Urinary bladder (tissue), 4 donors: ENCODE measurements around the gene LHX2. TPM values are rescaled to one million over a fixed set of nuclear protein-coding genes. Genes with fewer than 3 reads are reported as not detected.

Experiments used
- DNase-seq: peaks from one replicate; pipeline ENCODE4 v3.0.0-alpha.2; 2015; ENCODE audit errors: extremely low spot score
- H3K27ac ChIP-seq: one replicate; pipeline ENCODE4 v1.5.1; 2013; ENCODE audit warnings: low read depth, mild to moderate bottlenecking, moderate library complexity
- H3K36me3 ChIP-seq: one replicate; pipeline ENCODE4 v1.6.1; 2013; ENCODE audit warnings: mild to moderate bottlenecking, moderate library complexity; ENCODE audit not compliant: insufficient read depth
- H3K4me1 ChIP-seq: one replicate; pipeline ENCODE4 v1.6.1; 2013; ENCODE audit warnings: mild to moderate bottlenecking, moderate library complexity; ENCODE audit not compliant: insufficient read depth
- H3K4me3 ChIP-seq: one replicate; pipeline ENCODE4 v1.5.1; 2013; ENCODE audit warnings: low read depth, low read length
- WGBS: extraction: QIAGEN DNeasy Blood & Tissue Kit; methylation state at CpG from one replicate; pipeline ENCODE4 v1.1.7; 2013; 5-methylcytosine and 5-hydroxymethylcytosine counted together
- polyA plus RNA-seq: library from polyadenylated mRNA; stranded (reverse); fragments of 200-250 nt; gene quantifications from one replicate; pipeline ENCODE4 v1.2.3, GENCODE V29; 2013
- total RNA-seq: library from RNA; depleted of rRNA; stranded (reverse); fragments of >200 nt; gene quantifications from one replicate; pipeline ENCODE4 v1.2.3, GENCODE V29; 2014
- donor health status: healthy with polysubstance abuse.
- donor health status: healthy.

The LHX2 gene
- total and polyA plus RNA-seq, 2 donors: not detected

- Histone ChIP-seq H3K4me3 (no peak overlapping the region), H3K36me3 (no peaks in the 10 kb centered on the region), H3K4me1 (peaks cover 1% of the 10 kb centered on the region), H3K27ac (no peak overlapping the region)
- no peak for DNase-seq
- 3% methylated on average over 4 of the region's 4 CpGs for WGBS
Observed at GRCh38 chr9:124003636-124004349, 7.8 kb upstream of the LHX2 start.

GRCh38 chr9:124004593-124004992, 7.0 kb upstream of the LHX2 start:
- DNase-seq: no peak

GRCh38 chr9:124005029-124005771, 6.4 kb upstream of the LHX2 start:
- Histone ChIP-seq H3K27ac (no peak overlapping the region), H3K4me1 (no peaks in the 10 kb centered on the region), H3K4me3 (no peak overlapping the region), H3K36me3 (no peaks in the 10 kb centered on the region)
- no peak for DNase-seq
- WGBS: 10% methylated on average over 4 of the region's 4 CpGs

More at GRCh38 chr9:124004593-124004992, 7.0 kb upstream of the LHX2 start:
- peaks cover 1% of the 10 kb centered on the region for H3K4me1 ChIP-seq
- WGBS: 6% methylated on average over 4 of the region's 4 CpGs
- H3K36me3 ChIP-seq: no peaks in the 10 kb centered on the region
- H3K27ac ChIP-seq: no peak overlapping the region
- no peak overlapping the region for H3K4me3 ChIP-seq

- Histone ChIP-seq H3K4me3 (no peak overlapping the region), H3K4me1 (no peaks in the 10 kb centered on the region), H3K36me3 (no peaks in the 10 kb centered on the region), H3K27ac (no peak overlapping the region)
- WGBS: 6% methylated on average over 13 of the region's 13 CpGs
- DNase-seq: no peak
Observed at GRCh38 chr9:124006448-124007361, 4.9 kb upstream of the LHX2 start.

DNA sequence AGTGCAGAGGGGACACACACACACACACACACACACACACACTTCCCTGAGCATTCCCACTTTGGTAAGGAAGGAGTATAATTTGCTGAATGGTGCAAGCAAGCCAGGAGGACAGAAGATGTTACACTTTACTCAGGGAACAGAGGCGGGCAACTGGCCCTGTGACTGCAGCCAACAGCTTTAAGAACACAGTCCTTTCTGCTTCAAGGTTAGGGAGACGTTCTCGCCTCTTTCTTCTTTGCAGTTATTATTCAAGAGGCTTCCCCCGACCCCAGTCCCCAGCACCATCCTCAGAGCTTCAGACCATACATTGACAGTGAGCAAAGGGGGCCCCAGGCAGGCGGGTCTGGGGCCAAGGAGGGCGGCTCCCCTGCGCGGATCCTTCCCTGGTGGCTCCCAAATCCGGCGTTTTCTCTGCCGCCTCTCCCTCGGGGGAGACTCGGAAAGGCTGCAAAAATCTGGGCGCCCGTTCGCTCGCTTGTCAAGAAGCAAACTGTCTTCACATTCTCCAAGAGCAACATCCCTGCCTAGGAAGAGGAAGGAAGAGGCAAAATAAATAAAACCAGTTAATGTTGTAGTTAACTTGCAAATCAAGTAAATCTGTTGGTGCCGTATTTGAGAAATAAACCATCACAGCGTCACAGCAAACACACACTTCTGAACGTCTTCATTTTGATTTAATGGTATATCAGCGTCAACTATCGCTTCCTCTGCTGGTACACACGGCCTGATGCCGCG, 3.8 kb upstream of the LHX2 start:
- Histone ChIP-seq H3K4me3 (no peak overlapping the region), H3K36me3 (no peaks in the 10 kb centered on the region), H3K4me1 (no peaks in the 10 kb centered on the region), H3K27ac (no peak overlapping the region)
- WGBS: 5% methylated on average over 25 of the region's 25 CpGs
- DNase-seq: no peak

DNA sequence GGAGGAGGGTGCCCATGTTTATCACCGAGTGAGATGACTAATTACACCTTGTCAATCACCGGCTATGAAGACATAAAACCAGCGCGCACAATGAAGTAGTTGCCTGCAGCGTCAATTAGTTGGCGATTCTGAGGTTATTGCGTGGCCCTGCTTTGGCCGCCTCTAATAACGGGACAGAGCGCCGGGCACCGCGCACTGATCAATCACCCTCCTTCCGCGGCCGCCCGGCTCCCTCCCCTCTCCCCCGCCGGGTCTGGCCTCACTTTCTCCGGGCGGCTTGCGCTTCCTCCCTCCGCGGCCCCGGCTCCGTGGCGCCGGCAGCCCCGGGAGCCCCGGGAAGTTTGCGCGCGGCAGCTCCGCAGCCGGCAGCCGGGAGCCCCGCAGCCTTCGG, 3.3 kb upstream of the LHX2 start:
- no peaks in the 10 kb centered on the region for H3K36me3 ChIP-seq
- no peaks in the 10 kb centered on the region for H3K4me1 ChIP-seq
- H3K4me3 ChIP-seq: no peak overlapping the region
- no peak overlapping the region for H3K27ac ChIP-seq
- no peak for DNase-seq
- WGBS: 2% methylated on average over 38 of the region's 38 CpGs

DNA sequence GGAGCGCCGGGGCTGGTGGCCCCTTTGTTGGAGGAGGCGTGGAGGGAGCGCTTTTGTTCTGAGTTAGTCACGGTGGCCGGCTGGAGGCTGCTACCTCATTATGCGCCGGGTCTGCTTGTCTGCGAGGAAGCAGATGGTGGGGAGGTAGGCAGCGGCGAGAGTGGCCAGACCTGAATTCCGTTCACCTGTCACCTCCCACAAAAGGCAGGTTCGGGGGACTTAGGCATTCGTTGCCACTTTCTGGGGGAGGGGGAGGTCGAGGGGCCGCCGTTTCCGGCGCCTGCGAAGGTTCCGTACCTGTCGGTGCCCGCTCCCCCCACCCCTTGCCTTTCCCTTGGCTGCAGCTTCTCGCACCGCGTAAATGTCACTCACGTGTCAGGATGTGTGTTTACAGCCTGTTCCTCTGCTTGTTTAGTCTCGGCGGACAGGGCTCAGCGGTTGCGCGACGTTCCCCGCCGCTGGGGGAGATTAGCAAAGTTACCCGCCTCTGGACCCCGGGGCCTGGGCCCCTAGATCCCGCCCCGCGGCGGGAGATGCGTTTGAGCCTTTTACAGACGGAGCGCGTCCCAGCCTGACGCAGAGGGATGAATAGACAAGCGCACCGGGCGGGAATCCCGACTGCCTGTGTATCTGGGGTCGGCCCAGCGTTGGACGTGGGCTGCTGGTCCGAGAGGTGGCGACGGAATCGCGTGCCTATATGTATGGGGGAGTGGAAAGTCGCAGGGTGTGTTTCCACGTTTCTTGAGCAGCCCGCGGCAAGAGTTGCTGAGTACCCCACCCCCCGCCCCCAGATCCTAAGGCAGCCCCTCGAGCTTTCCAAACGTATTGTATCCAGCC, 2.7 kb upstream of the LHX2 start:
- H3K27ac ChIP-seq: no peak overlapping the region
- no peak overlapping the region for H3K4me3 ChIP-seq
- WGBS: 2% methylated on average over 65 of the region's 65 CpGs

DNA sequence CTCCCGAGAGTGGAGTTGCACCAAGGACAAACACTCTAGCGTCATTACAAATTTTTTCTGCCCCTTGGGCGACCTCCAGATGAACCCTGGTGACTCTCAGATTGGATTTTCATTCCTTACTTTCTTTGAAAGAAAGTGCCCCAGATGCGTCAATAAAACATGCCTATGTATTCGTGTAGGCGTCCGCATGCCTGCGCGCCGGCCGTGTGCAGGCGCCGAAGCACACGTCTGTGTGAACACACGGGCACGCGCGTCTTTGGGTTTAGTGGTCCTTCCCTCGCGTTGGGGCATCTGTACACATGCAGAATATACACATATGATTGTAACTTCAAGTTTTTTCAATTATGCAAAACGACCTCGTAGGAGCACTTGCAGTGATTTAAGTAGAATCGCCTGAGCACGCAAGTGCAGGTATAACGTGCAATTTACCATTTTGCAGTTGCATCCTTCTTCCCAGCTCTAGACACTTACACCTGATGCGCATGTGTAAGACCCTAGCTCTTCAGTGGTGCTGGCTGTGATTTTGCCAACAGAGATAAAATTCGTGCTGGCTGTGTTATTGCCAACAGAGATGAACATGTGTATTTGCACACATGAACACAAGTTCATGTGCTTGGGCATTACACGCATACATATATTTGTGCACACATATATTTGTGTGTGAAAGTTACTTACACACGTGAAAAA, 1.9 kb upstream of the LHX2 start:
- 6% methylated on average over 29 of the region's 29 CpGs for WGBS
- DNase-seq: no peak
- no peak overlapping the region for H3K27ac ChIP-seq
- no peaks in the 10 kb centered on the region for H3K36me3 ChIP-seq
- no peak overlapping the region for H3K4me3 ChIP-seq
- no peaks in the 10 kb centered on the region for H3K4me1 ChIP-seq

More for the DNA sequence above, 2.7 kb upstream of the LHX2 start:
- no peaks in the 10 kb centered on the region for H3K4me1 ChIP-seq
- DNase-seq: no peak
- H3K36me3 ChIP-seq: no peaks in the 10 kb centered on the region

DNA sequence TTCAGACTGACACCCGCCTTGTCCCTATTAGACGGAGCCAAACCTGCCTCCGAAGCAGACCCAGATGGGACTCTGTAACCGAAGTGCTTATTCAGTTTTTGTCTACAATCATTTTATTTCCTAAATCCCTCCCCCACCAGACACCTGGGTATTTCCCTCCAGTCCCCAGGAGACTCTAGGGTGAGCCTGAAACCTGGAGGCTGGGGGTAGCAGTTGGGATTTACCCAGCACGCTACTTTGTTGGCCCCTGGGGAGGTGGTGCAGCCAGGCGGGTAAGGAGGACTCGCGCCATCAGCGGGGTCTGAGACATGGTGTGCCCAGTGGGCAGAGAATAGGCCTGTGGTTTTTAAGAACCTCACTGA, 1.3 kb upstream of the LHX2 start:
- Histone ChIP-seq H3K4me3 (no peak overlapping the region), H3K4me1 (no peaks in the 10 kb centered on the region), H3K36me3 (no peaks in the 10 kb centered on the region), H3K27ac (no peak overlapping the region)
- no peak for DNase-seq
- WGBS: 19% methylated on average over 9 of the region's 9 CpGs

- Histone ChIP-seq H3K4me3 (peak overlapping the region; percentile 31), H3K4me1 (no peaks in the 10 kb centered on the region), H3K27ac (no peak overlapping the region), H3K36me3 (no peaks in the 10 kb centered on the region)
- WGBS: 4% methylated on average over 34 of the region's 34 CpGs
- no peak for DNase-seq
Observed at GRCh38 chr9:124010665-124011321, 775 bp upstream of the LHX2 start.

- WGBS: 5% methylated on average over 83 of the region's 83 CpGs
- H3K36me3 ChIP-seq: no peaks in the 10 kb centered on the region
- H3K4me1 ChIP-seq: peaks cover under 1% of the 10 kb centered on the region
- peak overlapping the region; percentile 10 for H3K4me3 ChIP-seq
- no peak for DNase-seq
- H3K27ac ChIP-seq: no peak overlapping the region
Observed at GRCh38 chr9:124012368-124013301, 1.1 kb downstream of the LHX2 start.
